ENCODE results near the gene CTSF. TPM values are rescaled to one million over a fixed set of nuclear protein-coding genes. Genes with fewer than 3 reads are reported as not detected.
A peak's percentile ranks its signal among the peaks of the same experiment; 100 is the strongest.

CTSF gene
- polyA plus RNA-seq, 1 donor (not counting 4 experiments of a cell fraction or from before 2014, with no cell fraction given) = 3.2 TPM

DNA sequence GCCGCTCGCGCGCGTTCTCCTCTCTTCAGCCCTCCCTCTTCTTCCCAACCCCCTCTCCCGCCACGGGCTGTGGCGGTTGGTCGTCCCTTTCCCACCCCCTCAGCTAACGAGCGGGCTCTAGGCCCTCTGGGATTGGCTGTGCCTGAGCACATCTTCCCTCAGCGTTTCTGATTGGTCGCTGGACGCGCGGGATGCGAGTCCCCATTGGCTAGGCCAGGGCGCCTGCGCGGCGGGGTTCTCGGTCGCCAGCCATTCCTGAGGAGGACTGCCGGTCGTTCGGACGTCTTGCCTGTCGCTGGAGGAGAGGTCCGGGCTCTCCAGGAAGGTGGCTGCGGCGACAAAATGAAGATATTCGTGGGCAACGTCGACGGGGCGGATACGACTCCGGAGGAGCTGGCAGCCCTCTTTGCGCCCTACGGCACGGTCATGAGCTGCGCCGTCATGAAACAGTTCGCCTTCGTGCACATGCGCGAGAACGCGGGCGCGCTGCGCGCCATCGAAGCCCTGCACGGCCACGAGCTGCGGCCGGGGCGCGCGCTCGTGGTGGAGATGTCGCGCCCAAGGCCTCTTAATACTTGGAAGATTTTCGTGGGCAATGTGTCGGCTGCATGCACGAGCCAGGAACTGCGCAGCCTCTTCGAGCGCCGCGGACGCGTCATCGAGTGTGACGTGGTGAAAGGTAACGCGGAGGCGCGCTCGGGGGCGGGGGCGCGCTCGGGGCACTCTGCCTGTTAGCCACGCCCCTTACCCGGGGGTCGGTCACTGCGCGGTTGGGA lies 48.2 kb upstream of the CTSF start, which contains the start of gene RBM14:
Gene RBM14, plus strand, starts transcription at position 252 of the 776 bp plus-strand sequence. Its CDS starts 91 bp downstream, at position 343.
- Histone ChIP-seq H3K9me3 (ENCODE audit: control insufficient read depth, low read depth, low read length) (no peaks in the 10 kb centered on the region), H3K36me3 (ENCODE audit: control insufficient read depth in 2 of 2, extremely low read depth in 1 of 2, insufficient read depth in 2 of 2, low read length in 2 of 2) (peaks cover 1 to 18% of the 10 kb centered on the region in 2 experiments), H4K20me1 (ENCODE audit: control insufficient read depth, extremely low read depth, insufficient read depth, low read length) (peaks cover 37% of the 10 kb centered on the region), H3K27me3 (ENCODE audit: control insufficient read depth, extremely low read depth, insufficient read depth, low read length) (no peaks in the 10 kb centered on the region), H3K9ac (ENCODE audit: control insufficient read depth, extremely low read depth, insufficient read depth, low read length) (peak within 1 kb of the TSS; percentile 98), H3K4me2 (ENCODE audit: control insufficient read depth, extremely low read depth, insufficient read depth, low read depth, low read length) (peak within 1 kb of the TSS; percentile 100), H3K9me1 (ENCODE audit: control insufficient read depth, extremely low read depth, insufficient read depth, low read length) (no peaks in the 10 kb centered on the region), H2AFZ (ENCODE audit: control insufficient read depth, low read length) (peak within 1 kb of the TSS; percentile 94), H3K4me1 (ENCODE audit: control insufficient read depth, extremely low read depth, insufficient read depth, low read length) (peaks cover 21% of the 10 kb centered on the region), H3K27ac (ENCODE audit: control insufficient read depth, insufficient read depth, low read length) (peak within 1 kb of the TSS; percentile 97), H3K79me2 (ENCODE audit: control insufficient read depth, insufficient read depth, low read length) (peaks cover 50% of the 10 kb centered on the region), H3K4me3 (ENCODE audit: control insufficient read depth in 2 of 3, extremely low read depth in 1 of 3, insufficient read depth in 2 of 3, low read depth in 1 of 3, low read length in 3 of 3) (peak within 1 kb of the TSS; percentile 85 to 100 (median 96))
- FAIRE-seq (peak; percentile 13), DNase-seq (ENCODE audit: low read depth, low spot score) (peak; percentile 96)
- dilution Hi-C loops (cut with MboI; ENCODE audit: extremely low pct_ligation_motif_present, low sequenced_read_pairs) = no loop called here
- TF ChIP-seq EZH2 (IDR thresholded peaks at IDR 0.05; ENCODE audit: low read length) = no peak
- TF ChIP-seq, protein P1, sequence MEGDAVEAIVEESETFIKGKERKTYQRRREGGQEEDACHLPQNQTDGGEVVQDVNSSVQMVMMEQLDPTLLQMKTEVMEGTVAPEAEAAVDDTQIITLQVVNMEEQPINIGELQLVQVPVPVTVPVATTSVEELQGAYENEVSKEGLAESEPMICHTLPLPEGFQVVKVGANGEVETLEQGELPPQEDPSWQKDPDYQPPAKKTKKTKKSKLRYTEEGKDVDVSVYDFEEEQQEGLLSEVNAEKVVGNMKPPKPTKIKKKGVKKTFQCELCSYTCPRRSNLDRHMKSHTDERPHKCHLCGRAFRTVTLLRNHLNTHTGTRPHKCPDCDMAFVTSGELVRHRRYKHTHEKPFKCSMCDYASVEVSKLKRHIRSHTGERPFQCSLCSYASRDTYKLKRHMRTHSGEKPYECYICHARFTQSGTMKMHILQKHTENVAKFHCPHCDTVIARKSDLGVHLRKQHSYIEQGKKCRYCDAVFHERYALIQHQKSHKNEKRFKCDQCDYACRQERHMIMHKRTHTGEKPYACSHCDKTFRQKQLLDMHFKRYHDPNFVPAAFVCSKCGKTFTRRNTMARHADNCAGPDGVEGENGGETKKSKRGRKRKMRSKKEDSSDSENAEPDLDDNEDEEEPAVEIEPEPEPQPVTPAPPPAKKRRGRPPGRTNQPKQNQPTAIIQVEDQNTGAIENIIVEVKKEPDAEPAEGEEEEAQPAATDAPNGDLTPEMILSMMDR (optimal IDR thresholded peaks at IDR 0.05 in 1 of 3, IDR thresholded peaks at IDR 0.05 in 1 of 3, conservative IDR thresholded peaks at IDR 0.05 in 1 of 3; ENCODE audit: extremely low read depth in 1 of 3, insufficient read depth in 2 of 3, low read length in 3 of 3) = no peak

GRCh38 chr11:66614073-66614472 lies 45.7 kb upstream of the CTSF start:
- Histone ChIP-seq H3K4me1 (ENCODE audit: control insufficient read depth, extremely low read depth, insufficient read depth, low read length) (peaks cover 12% of the 10 kb centered on the region), H4K20me1 (ENCODE audit: control insufficient read depth, extremely low read depth, insufficient read depth, low read length) (peaks cover 21% of the 10 kb centered on the region), H3K9ac (ENCODE audit: control insufficient read depth, extremely low read depth, insufficient read depth, low read length) (no peak overlapping the region), H3K9me3 (ENCODE audit: control insufficient read depth, low read depth, low read length) (no peaks in the 10 kb centered on the region), H2AFZ (ENCODE audit: control insufficient read depth, low read length) (no peak overlapping the region), H3K27me3 (ENCODE audit: control insufficient read depth, extremely low read depth, insufficient read depth, low read length) (no peaks in the 10 kb centered on the region), H3K4me3 (ENCODE audit: control insufficient read depth in 2 of 3, extremely low read depth in 1 of 3, insufficient read depth in 2 of 3, low read depth in 1 of 3, low read length in 3 of 3) (no peak overlapping the region), H3K79me2 (ENCODE audit: control insufficient read depth, insufficient read depth, low read length) (peaks cover 27% of the 10 kb centered on the region), H3K27ac (ENCODE audit: control insufficient read depth, insufficient read depth, low read length) (no peak overlapping the region), H3K9me1 (ENCODE audit: control insufficient read depth, extremely low read depth, insufficient read depth, low read length) (no peaks in the 10 kb centered on the region), H3K4me2 (ENCODE audit: control insufficient read depth, extremely low read depth, insufficient read depth, low read depth, low read length) (no peak overlapping the region), H3K36me3 (ENCODE audit: control insufficient read depth in 2 of 2, extremely low read depth in 1 of 2, insufficient read depth in 2 of 2, low read length in 2 of 2) (peaks cover 0 to 13% of the 10 kb centered on the region in 2 experiments)
- TF ChIP-seq EZH2 (IDR thresholded peaks at IDR 0.05; ENCODE audit: low read length) = no peak
- TF ChIP-seq, protein P1 (optimal IDR thresholded peaks at IDR 0.05 in 1 of 3, IDR thresholded peaks at IDR 0.05 in 1 of 3, conservative IDR thresholded peaks at IDR 0.05 in 1 of 3; ENCODE audit: extremely low read depth in 1 of 3, insufficient read depth in 2 of 3, low read length in 3 of 3) = no peak
- dilution Hi-C loops (cut with MboI; ENCODE audit: extremely low pct_ligation_motif_present, low sequenced_read_pairs) = no loop called here
- no peak for FAIRE-seq
- no peak for DNase-seq (ENCODE audit: low read depth, low spot score)
